ENCODE measurements around the gene PLSCR1. TPM values are rescaled to one million over a fixed set of nuclear protein-coding genes. Genes with fewer than 3 reads are reported as not detected.

The PLSCR1 gene
- total RNA-seq, 1 experiment from 2014 or later = 46.7 TPM

- in situ Hi-C loops (cut with HindIII; ENCODE audit: low pct_unique_long_range_greater_than_20kb, low sequenced_read_pairs) = no loop called here
- no peak for DNase-seq (ENCODE audit: low read depth)
These were observed 9.8 kb upstream of the PLSCR1 start for GRCh38 chr3:146554151-146554760.

DNA sequence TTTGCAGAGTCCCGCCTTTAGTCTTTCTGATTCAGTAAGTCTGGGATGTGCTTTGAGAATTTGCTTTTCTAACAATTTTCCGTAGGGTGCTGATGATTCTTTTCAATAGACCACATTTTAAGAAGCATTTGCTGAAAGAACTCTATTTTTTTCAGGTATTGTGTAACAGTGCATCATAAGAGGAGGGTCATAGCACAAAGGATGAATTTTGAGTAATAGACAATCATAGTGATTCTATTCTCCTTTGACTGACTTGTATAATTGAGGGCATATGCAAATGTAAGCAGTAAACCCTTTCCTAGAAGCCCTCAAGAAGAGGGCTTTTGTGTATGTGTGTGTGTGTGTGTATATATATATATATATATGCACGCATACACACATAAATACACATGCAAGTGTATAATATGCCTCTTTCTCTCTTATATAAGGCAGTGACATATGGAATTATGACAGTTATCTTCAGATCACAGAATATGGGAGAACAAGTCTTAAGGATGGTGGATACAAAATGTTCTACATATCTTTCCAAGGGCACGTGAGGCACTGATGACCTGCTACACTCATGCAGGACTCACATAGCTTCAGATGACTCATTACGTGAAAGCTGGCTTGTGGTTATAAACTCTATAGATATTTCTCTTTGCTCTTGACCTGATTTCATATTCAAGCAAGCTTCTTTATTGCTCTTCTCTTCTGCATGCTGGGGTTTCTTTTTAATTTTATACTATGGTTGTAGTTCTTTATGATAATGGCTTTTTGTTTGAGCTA lies 6.5 kb upstream of the PLSCR1 start:
- DNase-seq (ENCODE audit: low read depth) = peak; percentile 23
- in situ Hi-C loops (cut with HindIII; ENCODE audit: low pct_unique_long_range_greater_than_20kb, low sequenced_read_pairs) = no loop called here

- no peak for DNase-seq (ENCODE audit: low read depth)
- in situ Hi-C loops (cut with HindIII; ENCODE audit: low pct_unique_long_range_greater_than_20kb, low sequenced_read_pairs) = no loop called here
These were observed 5.7 kb upstream of the PLSCR1 start for GRCh38 chr3:146550070-146550615.

GRCh38 chr3:146547235-146547835 lies 2.9 kb upstream of the PLSCR1 start:
- in situ Hi-C loops (cut with HindIII; ENCODE audit: low pct_unique_long_range_greater_than_20kb, low sequenced_read_pairs) = no loop called here
- no peak for DNase-seq (ENCODE audit: low read depth)

- DNase-seq (ENCODE audit: low read depth) = no peak
- in situ Hi-C loops (cut with HindIII; ENCODE audit: low pct_unique_long_range_greater_than_20kb, low sequenced_read_pairs) = no loop called here
These were observed 2.1 kb upstream of the PLSCR1 start for GRCh38 chr3:146546366-146546965.

DNA sequence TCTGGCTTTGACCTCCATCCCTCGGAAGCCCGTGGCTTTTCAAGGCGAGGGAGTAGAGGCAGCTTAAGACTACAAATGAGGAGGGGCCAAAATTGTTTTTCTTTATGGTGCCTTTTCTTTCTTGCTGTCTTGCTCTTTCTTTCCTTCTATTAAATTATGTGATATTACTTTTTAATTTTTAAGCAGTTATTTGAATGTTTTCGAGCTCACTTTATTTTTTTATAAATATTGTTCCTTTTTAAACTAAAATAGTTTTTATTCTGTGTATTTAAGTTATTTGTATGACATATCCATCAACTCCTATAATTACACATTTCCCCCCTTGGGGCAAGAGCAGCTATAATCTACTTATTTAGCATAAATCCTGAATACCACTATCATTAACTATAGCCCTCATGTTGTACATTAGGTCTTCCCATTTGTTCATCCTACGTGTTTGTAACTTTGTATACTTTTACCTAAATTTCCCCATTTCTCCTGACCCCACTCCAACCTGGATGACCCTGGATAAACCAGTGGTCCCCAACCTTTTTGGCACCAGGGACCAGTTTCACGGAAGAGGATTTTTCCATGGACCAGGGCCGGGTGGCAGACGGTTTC lies 622 bp upstream of the PLSCR1 start:
- in situ Hi-C loops (cut with HindIII; ENCODE audit: low pct_unique_long_range_greater_than_20kb, low sequenced_read_pairs) = no loop called here
- no peak for DNase-seq (ENCODE audit: low read depth)

GRCh38 chr3:146543461-146544001 lies 876 bp downstream of the PLSCR1 start:
- in situ Hi-C loops (cut with HindIII; ENCODE audit: low pct_unique_long_range_greater_than_20kb, low sequenced_read_pairs) = no loop called here
- peak; percentile 29 for DNase-seq (ENCODE audit: low read depth)

DNA sequence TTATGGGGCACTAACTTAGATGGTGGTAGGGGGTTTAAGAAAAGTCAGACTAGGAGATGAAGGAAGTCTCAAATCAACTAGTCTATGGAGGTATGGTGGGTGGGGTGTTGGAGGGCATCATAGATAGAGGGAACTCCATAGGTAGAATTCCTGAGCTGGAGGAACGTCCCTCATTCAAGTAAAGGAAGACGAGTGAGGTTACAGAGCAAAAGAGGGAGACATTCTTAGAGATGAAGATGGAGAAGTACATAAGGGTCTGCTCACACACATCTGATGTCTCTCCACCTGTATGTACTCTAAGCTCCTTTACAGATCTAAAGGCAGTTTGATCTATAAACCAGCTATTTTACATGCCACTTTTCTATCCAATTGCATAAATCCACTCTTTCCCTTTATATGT lies 1.4 kb downstream of the PLSCR1 start:
- no peak for DNase-seq (ENCODE audit: low read depth)
- in situ Hi-C loops (cut with HindIII; ENCODE audit: low pct_unique_long_range_greater_than_20kb, low sequenced_read_pairs) = no loop called here

GRCh38 chr3:146542179-146542578 lies 2.2 kb downstream of the PLSCR1 start:
- in situ Hi-C loops (cut with HindIII; ENCODE audit: low pct_unique_long_range_greater_than_20kb, low sequenced_read_pairs) = no loop called here
- no peak for DNase-seq (ENCODE audit: low read depth)

GRCh38 chr3:146540978-146541377 lies 3.4 kb downstream of the PLSCR1 start:
- in situ Hi-C loops (cut with HindIII; ENCODE audit: low pct_unique_long_range_greater_than_20kb, low sequenced_read_pairs) = no loop called here
- no peak for DNase-seq (ENCODE audit: low read depth)

- DNase-seq (ENCODE audit: low read depth) = no peak
- in situ Hi-C loops (cut with HindIII; ENCODE audit: low pct_unique_long_range_greater_than_20kb, low sequenced_read_pairs) = no loop called here
These were observed 4.2 kb downstream of the PLSCR1 start for GRCh38 chr3:146540236-146540635.

DNA sequence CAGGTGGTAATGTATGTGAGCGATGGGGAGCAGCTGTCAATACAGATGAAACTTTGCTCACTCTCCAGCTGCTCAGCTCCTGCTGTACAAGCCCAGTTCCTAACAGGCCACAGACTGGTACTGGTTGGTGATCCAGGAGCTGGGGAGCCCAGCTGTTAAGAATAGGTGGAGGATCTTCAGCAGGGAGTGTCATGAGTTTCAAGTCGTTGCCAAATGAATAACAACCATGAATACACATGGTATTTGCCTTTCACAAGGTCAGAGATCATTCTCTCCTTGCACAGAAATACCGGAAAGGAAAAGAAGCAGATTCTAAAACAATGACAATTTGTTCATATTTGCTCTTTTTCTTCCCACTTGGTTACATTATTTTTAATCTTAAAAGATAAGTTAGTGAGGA lies 5.1 kb downstream of the PLSCR1 start:
- no peak for DNase-seq (ENCODE audit: low read depth)

DNA sequence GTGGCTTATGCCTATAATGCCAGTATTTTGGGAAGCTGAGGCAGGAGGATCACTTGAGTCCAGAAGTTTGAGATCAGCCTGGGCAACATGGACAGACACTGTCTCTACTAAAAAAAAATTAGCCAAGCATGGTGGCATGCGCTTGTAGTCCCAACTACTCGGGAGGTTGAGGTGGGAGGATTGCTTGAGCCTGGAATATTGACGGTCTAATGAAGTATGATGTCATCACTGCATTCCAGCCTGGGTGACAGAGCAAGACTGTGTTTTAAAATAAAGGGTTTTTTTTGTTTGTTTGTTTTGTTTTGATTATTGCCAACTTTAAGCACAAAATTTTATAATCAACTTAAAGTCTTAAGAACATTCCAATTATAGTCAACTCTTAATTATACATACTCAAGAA lies 6.8 kb downstream of the PLSCR1 start:
- DNase-seq (ENCODE audit: low read depth) = no peak
- in situ Hi-C loops (cut with HindIII; ENCODE audit: low pct_unique_long_range_greater_than_20kb, low sequenced_read_pairs) = no loop called here

More for the DNA sequence above, 5.1 kb downstream of the PLSCR1 start:
- in situ Hi-C loops (cut with HindIII; ENCODE audit: low pct_unique_long_range_greater_than_20kb, low sequenced_read_pairs) = no loop called here

GRCh38 chr3:146536681-146537080 lies 7.7 kb downstream of the PLSCR1 start:
- in situ Hi-C loops (cut with HindIII; ENCODE audit: low pct_unique_long_range_greater_than_20kb, low sequenced_read_pairs) = no loop called here
- DNase-seq (ENCODE audit: low read depth) = no peak

DNA sequence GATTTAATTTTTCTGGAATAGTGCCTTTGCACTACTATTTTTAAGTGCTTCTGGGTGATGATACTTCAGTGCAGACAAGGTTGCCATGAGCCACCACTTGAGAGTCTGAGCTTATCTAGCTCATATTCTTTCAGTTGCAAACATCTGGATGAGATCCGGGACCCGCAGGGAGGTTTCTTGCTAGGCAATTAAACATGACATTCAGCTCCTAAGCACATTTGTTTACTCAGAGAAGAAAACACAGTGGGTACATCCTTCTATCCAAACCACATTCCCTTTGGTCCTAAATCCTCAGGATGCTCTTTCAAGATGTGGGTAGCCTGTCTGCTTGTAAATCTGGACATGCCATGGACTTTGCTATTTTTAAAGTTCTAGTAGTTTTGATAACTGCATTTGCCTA lies 12.0 kb downstream of the PLSCR1 start:
- in situ Hi-C loops (cut with HindIII; ENCODE audit: low pct_unique_long_range_greater_than_20kb, low sequenced_read_pairs) = no loop called here

DNA sequence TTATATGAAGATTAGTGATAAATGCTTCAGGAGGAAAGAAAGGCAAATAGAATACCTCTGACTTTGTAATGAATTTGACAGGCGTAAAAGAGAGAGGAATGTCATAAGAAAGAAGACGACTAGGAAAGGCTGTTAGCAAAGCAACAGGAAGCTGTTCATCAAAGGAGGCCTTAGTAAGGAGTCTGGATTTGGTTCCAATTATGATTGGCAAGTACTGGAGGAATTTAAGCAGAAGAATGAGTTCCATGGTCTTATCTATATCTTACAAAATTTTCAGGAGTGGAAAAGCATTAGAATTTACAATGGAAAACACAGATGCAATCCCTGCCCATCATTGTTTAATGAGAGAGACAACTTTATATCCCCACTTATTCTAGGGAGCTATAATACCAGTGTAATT lies 13.8 kb downstream of the PLSCR1 start:
- in situ Hi-C loops (cut with HindIII; ENCODE audit: low pct_unique_long_range_greater_than_20kb, low sequenced_read_pairs) = no loop called here
- DNase-seq (ENCODE audit: low read depth) = no peak

More for the DNA sequence above, 12.0 kb downstream of the PLSCR1 start:
- no peak for DNase-seq (ENCODE audit: low read depth)

GRCh38 chr3:146529021-146529420 lies 15.4 kb downstream of the PLSCR1 start:
- in situ Hi-C loops (cut with HindIII; ENCODE audit: low pct_unique_long_range_greater_than_20kb, low sequenced_read_pairs) = no loop called here
- DNase-seq (ENCODE audit: low read depth) = no peak

DNA sequence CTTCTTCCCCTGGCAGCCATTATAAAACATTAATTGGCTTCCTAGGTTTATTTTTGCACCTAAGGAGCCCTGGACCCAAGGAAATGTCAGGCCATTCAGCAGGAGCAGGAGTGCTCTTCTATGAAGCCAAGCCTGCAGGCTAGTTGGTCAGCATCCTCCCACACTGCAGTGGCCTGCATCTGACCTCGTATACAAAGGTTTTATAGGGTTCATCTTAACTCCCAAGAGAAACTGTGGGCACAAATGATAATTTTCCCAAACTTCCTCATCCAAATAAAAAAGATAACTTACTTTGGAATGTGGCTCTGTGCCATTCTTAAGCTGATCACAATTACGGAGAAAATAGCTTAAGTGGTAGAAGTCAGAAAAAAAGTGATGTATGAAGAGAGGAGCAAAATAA lies 19.4 kb downstream of the PLSCR1 start:
- DNase-seq (ENCODE audit: low read depth) = no peak
- in situ Hi-C loops (cut with HindIII; ENCODE audit: low pct_unique_long_range_greater_than_20kb, low sequenced_read_pairs) = no loop called here

All from Caki2 (cell line).